Upper lobe of left lung (tissue), 4 donors: ENCODE results near the gene NF1.

Experiments
- CTCF ChIP-seq, 6 experiments: fragments of 450-650 bp in 4 of 6; fragments of 200-600 bp in 2 of 6; sonication (generic) in 2 of 6; IDR thresholded peaks; one replicate each; pipeline ENCODE4 v1.5.1; 2016 to 2019; ENCODE audit warnings: antibody characterized with exemption in 6 of 6
- POLR2A ChIP-seq, 4 donors: fragments of 450-650 bp; IDR thresholded peaks; one replicate each; pipeline ENCODE4 v1.5.1; 2016 to 2017; ENCODE audit warnings: antibody characterized with exemption in 4 of 4, mild to moderate bottlenecking in 2 of 4
- POLR2AphosphoS5 ChIP-seq, 2 donors: sonication (generic); formaldehyde crosslinking; IDR thresholded peaks; one replicate each; pipeline ENCODE4 v1.5.1; 2017; ENCODE audit warnings: antibody characterized with exemption in 2 of 2

GRCh38 chr17:31061678-31062077 is 33.1 kb upstream of the NF1 start:
- TF ChIP-seq CTCF (IDR thresholded peaks at IDR 0.05): no peak
- no peak for TF ChIP-seq POLR2A (IDR thresholded peaks at IDR 0.05)
- TF ChIP-seq POLR2AphosphoS5 (IDR thresholded peaks at IDR 0.05): no peak
